ENCODE results near the gene MCEMP1.

DNA sequence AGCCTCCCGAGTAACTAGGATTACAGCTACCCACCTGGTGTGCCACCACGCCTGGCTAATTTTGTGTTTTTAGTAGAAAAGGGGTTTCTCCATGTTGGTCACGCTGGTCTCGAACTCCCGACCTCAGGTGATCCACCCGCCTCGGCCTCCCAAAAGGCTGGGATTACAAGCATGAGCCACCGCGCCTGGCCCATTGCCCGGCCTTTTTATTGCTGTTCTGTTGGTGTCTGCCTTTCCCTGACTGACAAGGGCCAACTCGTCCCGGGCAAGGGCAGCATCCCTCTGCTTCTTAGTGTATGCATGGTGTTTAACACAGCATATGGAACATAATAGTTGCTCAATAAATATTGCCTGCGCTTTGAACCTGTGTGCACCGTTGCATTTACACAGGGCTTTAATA, 14.2 kb upstream of the MCEMP1 start:
- TF ChIP-seq POLR2A (IDR thresholded peaks at IDR 0.05) (no peak), CTCF (IDR thresholded peaks at IDR 0.05) (no peak)
